ENCODE results near the gene LRRC74B.

DNA sequence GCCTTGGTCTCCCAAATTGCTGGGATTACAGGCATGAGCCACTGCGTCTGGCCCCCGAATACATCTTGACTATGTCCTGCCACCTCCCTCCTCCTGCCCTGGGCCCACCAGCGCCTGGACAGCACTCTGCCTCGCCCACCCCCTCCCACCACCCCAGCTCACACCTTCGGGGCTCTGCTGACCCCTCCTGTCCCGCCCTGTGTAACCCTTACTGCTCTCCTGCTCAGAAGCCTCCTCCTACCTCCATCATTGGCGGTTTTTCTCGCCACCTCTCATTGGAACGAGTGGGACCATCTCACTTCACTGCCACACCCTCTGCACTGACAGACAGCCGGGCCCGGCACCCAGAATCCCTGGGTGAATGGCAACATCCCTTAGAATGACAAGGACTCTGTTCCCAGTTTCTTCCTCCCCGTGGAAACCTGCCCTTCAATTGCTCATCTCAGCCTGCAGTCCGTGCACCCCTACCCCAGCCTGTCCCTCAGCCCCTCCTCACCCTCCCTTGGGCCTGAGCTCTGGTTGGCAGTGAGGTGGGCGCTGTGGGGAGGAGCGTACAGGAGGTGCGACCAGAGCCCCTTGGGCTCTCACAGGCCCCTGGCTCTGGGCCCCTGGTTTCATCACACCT, 32.2 kb downstream of the LRRC74B start:
- TF ChIP-seq, protein P1, sequence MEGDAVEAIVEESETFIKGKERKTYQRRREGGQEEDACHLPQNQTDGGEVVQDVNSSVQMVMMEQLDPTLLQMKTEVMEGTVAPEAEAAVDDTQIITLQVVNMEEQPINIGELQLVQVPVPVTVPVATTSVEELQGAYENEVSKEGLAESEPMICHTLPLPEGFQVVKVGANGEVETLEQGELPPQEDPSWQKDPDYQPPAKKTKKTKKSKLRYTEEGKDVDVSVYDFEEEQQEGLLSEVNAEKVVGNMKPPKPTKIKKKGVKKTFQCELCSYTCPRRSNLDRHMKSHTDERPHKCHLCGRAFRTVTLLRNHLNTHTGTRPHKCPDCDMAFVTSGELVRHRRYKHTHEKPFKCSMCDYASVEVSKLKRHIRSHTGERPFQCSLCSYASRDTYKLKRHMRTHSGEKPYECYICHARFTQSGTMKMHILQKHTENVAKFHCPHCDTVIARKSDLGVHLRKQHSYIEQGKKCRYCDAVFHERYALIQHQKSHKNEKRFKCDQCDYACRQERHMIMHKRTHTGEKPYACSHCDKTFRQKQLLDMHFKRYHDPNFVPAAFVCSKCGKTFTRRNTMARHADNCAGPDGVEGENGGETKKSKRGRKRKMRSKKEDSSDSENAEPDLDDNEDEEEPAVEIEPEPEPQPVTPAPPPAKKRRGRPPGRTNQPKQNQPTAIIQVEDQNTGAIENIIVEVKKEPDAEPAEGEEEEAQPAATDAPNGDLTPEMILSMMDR (IDR thresholded peaks at IDR 0.05; ENCODE audit: insufficient read depth, low read length, poor library complexity, severe bottlenecking) = no peak
- TF ChIP-seq EZH2phosphoT487 (conservative IDR thresholded peaks at IDR 0.05; ENCODE audit: low read length) = no peak
